Osteoblast (primary cell): Measurements from ENCODE around the gene CACNG5. TPM values are rescaled to one million over a fixed set of nuclear protein-coding genes. Genes with fewer than 3 reads are reported as not detected.

Source experiments
- DNase-seq: peaks from one replicate; pipeline ENCODE4 v3.0.0; 2011; ENCODE audit warnings: low spot score, mixed read lengths; ENCODE audit not compliant: insufficient read length; ENCODE audit errors: missing footprints
- H2AFZ ChIP-seq: 2 replicates; pipeline ENCODE4 v1.6.0; 2011; ENCODE audit warnings: mild to moderate bottlenecking, low read length
- H3K27ac ChIP-seq: 2 replicates; pipeline ENCODE4 v1.5.1; 2011; ENCODE audit warnings: mild to moderate bottlenecking, low read depth, low read length, moderate library complexity
- H3K27me3 ChIP-seq: 2 replicates; pipeline ENCODE4 v1.6.0; 2012; ENCODE audit warnings: mild to moderate bottlenecking, control low read depth, inconsistent platforms, low read length, moderate library complexity; ENCODE audit not compliant: insufficient read depth
- H3K36me3 ChIP-seq: 2 replicates; pipeline ENCODE4 v1.5.1; 2011; ENCODE audit warnings: mild to moderate bottlenecking, low read length, control low read depth, moderate library complexity; ENCODE audit not compliant: insufficient read depth
- H3K4me1 ChIP-seq: 2 replicates; pipeline ENCODE4 v1.5.1; 2011; ENCODE audit warnings: mild to moderate bottlenecking, low read length, control low read depth, moderate library complexity; ENCODE audit not compliant: insufficient read depth
- H3K4me2 ChIP-seq: 2 replicates; pipeline ENCODE4 v1.6.0; 2011; ENCODE audit warnings: mild to moderate bottlenecking, low read length; ENCODE audit not compliant: insufficient read depth
- H3K4me3 ChIP-seq: fragments of 200-600 bp; sonication (generic); 3 replicates; pipeline ENCODE4 v1.5.1; 2012; ENCODE audit warnings: mild to moderate bottlenecking, low read length, inconsistent platforms; ENCODE audit not compliant: insufficient read depth
- H3K79me2 ChIP-seq: 2 replicates; pipeline ENCODE4 v1.6.0; 2012; ENCODE audit warnings: mild to moderate bottlenecking, low read length, control low read depth, inconsistent platforms; ENCODE audit not compliant: insufficient read depth
- H3K9me3 ChIP-seq: 2 replicates; pipeline ENCODE4 v1.5.1; 2011; ENCODE audit warnings: low read depth, low read length, control low read depth
- H4K20me1 ChIP-seq: 2 replicates; pipeline ENCODE4 v1.6.0; 2012; ENCODE audit warnings: mild to moderate bottlenecking, low read length, control low read depth; ENCODE audit not compliant: insufficient read depth
- total RNA-seq: library from RNA; depleted of rRNA; stranded (reverse); fragments of >200 nt; gene quantifications from 2 replicates; pipeline ENCODE4 v1.2.3, GENCODE V29; 2012
- TF ChIP-seq, protein P1 (sequence below): IDR thresholded peaks from 2 replicates; pipeline ENCODE4 v1.5.1; 2011; ENCODE audit warnings: mild to moderate bottlenecking, low read depth, low read length, moderate library complexity; ENCODE audit errors: extremely low read depth

CACNG5 gene
- total RNA-seq, 1 donor = not detected

DNA sequence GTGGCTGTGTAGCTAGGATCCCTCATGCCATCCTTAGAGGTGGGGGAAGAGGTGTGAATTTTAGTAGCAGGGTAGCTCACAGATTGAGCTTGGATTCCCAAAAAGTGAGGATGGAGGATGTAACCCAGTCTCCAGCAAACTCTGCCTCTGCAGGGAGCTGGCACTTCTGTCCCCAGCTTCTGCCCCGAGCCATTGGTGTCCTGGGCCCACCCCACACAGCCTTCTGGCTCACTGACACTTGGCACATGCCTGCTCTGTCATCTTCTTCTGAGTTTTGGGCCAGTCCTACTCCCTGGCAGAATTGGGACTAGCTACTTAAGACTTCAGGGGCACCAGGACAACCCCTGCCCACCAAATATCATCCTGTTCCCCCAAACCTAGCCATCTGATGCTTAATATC is 2.3 kb downstream of the CACNG5 start:
- H3K79me2 ChIP-seq = no peaks in the 10 kb centered on the region
- TF ChIP-seq, protein P1, sequence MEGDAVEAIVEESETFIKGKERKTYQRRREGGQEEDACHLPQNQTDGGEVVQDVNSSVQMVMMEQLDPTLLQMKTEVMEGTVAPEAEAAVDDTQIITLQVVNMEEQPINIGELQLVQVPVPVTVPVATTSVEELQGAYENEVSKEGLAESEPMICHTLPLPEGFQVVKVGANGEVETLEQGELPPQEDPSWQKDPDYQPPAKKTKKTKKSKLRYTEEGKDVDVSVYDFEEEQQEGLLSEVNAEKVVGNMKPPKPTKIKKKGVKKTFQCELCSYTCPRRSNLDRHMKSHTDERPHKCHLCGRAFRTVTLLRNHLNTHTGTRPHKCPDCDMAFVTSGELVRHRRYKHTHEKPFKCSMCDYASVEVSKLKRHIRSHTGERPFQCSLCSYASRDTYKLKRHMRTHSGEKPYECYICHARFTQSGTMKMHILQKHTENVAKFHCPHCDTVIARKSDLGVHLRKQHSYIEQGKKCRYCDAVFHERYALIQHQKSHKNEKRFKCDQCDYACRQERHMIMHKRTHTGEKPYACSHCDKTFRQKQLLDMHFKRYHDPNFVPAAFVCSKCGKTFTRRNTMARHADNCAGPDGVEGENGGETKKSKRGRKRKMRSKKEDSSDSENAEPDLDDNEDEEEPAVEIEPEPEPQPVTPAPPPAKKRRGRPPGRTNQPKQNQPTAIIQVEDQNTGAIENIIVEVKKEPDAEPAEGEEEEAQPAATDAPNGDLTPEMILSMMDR = no peak
- no peaks in the 10 kb centered on the region for H3K36me3 ChIP-seq
- DNase-seq = peak; percentile 80
- H2AFZ ChIP-seq = no peak overlapping the region
- H3K4me3 ChIP-seq = no peak overlapping the region
- no peaks in the 10 kb centered on the region for H3K4me1 ChIP-seq
- no peak overlapping the region for H3K4me2 ChIP-seq
- peaks cover 48% of the 10 kb centered on the region for H3K27me3 ChIP-seq
- no peaks in the 10 kb centered on the region for H4K20me1 ChIP-seq
- H3K27ac ChIP-seq = no peak overlapping the region
- no peaks in the 10 kb centered on the region for H3K9me3 ChIP-seq

DNA sequence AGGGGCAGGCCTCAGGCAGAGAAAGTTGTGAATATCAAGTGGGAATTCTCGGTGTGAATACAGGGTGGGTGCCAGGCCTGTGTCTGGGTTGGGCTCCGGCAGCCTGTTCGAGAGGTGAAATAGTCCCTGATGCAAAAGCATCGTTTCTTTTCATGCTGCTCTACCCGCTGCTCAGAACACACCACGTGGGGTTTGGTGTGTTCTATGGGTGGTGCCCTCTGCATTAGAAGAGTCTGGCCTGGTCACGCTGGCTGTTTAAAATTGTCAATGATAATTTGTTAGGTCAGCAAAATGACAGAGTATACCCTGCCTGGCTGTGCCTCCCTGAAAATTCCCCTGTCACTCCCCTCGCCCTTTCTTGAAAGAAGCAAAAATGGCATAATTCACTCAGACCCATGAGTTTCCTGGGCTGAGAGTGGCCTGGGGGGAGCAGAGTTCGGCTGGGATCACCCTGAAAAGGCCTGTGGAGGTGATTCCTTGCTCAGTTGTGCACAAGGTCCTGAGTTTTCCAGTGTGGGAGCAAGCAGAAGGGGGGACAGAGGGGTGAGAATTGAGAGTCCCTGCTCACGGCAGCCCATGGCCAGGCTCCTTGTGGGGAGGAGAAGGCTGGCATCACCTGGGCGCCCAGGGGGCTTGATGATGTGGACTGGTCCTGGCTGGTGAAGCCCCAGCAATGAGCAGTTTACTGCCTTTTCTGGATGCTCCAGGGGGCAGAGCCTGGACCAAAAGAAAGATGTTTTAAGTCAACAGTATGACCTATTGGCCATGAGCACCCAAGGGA is 3.2 kb downstream of the CACNG5 start:
- Histone ChIP-seq H3K4me3 (no peak overlapping the region), H3K79me2 (no peaks in the 10 kb centered on the region), H3K36me3 (no peaks in the 10 kb centered on the region), H3K27ac (no peak overlapping the region), H3K27me3 (peaks cover 48% of the 10 kb centered on the region), H2AFZ (no peak overlapping the region), H4K20me1 (no peaks in the 10 kb centered on the region), H3K4me1 (no peaks in the 10 kb centered on the region), H3K9me3 (no peaks in the 10 kb centered on the region), H3K4me2 (no peak overlapping the region)
- no peak for DNase-seq
- TF ChIP-seq, protein P1 = no peak

DNA sequence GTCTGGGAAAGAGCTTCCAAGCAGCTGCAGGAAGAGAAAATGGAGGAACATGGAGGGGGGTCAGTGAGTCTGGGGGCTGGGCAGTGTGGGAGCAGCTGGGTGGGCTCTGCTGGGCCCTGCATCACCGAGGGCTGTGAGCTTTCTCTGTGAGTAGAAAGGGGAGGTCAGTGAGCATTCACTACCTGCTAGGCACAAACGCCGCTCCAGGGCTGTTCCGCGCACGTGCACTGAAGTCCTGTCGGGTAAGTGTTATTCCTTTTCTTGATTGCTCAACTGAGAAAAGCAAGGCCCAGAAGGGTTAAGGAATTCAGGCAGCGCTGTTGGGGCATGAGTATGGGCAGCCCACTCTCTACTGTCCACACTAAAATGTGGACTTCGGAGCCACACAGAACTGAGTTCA is 4.7 kb downstream of the CACNG5 start:
- Histone ChIP-seq H3K27me3 (peaks cover 33% of the 10 kb centered on the region), H3K9me3 (no peaks in the 10 kb centered on the region), H3K36me3 (no peaks in the 10 kb centered on the region), H3K79me2 (no peaks in the 10 kb centered on the region), H3K4me2 (no peak overlapping the region), H4K20me1 (no peaks in the 10 kb centered on the region), H3K27ac (no peak overlapping the region), H3K4me1 (no peaks in the 10 kb centered on the region), H2AFZ (no peak overlapping the region), H3K4me3 (no peak overlapping the region)
- TF ChIP-seq, protein P1 = no peak
- no peak for DNase-seq

DNA sequence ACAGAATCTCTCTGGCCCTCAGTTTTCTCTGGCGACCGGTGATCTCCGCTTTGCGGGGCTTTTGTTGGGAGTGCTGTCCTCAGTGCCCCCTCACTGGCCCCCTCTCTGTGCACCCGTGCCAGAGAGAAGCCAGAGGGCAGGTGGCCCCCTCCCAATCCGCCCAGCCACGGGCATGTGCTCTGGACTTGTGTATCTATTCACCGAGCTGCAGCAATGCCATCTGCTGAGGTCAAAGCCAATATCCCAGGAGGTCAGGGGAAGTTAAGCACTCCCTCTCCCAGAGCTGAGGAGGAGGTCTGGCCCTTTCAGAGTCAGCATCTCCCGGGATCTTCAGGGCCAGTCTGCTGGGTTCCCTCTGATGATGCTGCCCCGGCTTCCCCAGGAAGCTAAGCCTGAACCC is 5.1 kb downstream of the CACNG5 start:
- Histone ChIP-seq H3K27me3 (peaks cover 30% of the 10 kb centered on the region), H2AFZ (no peak overlapping the region), H3K4me1 (no peaks in the 10 kb centered on the region), H3K4me2 (no peak overlapping the region), H3K9me3 (no peaks in the 10 kb centered on the region), H3K79me2 (no peaks in the 10 kb centered on the region), H4K20me1 (no peaks in the 10 kb centered on the region), H3K4me3 (no peak overlapping the region), H3K27ac (no peak overlapping the region), H3K36me3 (no peaks in the 10 kb centered on the region)
- DNase-seq = no peak
- TF ChIP-seq, protein P1 = no peak
